GM19455 (cell line): ENCODE data around the gene STIM1.
"Not testable (repeated sequence)": the region's sequence is repeated elsewhere in the genome, so short reads cannot be mapped to it uniquely, and the experiment has no call there.

Experiments
- ATAC-seq: cut with Tn5 transposase; IDR thresholded peaks from one replicate; pipeline ENCODE4 v1.9.1; 2021; ENCODE audit not compliant: unreplicated experiment

Gene STIM1

DNA sequence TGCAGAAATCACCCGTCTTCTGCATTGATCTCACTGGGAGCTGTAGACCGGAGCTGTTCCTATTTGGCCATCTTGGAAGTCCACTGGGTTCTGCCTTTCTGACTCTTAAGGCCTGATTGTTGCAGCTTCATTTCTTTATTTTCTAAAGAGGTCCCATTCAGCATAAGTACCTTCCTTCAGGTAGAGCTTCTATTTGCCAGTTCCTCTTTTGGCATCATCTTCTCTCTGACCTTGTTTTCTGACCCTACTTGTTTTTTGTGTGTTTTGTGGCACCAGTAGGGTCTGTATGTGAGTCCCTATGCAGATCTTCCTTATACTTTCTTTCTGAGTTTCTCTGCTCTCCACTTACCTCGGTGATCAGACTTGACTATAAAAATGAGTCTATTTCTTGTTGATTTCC is 161.7 kb downstream of the STIM1 start:
- no peak for ATAC-seq

DNA sequence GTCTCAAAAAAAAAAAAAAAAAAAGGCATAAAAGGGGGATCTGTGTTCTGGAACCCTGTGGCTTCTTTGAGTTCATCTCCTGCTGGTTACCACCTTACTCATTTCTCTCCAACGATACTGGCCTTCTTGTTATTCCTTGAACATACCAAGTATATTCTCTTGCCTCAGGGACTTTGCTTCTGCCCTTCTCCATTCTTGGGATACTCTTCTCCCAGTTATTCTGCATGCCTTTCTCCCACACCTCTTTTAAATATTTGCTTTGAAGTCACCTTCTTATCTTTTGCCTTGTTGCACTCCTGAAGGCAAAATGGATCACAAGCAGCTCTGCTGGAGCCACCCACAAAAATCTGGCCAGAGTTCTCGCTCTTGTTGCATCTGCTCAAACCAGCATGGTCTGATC is 163.2 kb downstream of the STIM1 start:
- ATAC-seq: no peak

DNA sequence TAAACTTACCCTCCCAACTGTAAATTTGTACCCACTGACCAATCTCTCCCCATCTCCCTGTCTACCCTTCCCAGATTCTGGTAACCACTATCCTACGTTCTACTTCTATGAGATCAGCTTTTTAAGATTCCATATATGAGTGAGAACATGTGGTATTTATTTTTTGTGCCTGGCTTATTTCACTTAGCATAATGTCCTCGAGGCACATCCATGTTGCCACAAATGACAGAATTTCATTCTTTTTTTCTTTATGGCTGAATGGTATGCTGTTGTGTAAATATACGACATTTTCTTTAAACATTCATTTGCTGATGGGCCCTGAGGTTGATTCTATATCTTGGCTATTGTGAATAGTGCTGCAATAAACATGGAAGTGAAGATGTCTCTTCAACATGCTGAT is 164.4 kb downstream of the STIM1 start:
- ATAC-seq: no peak

GRCh38 chr11:4022669-4023068 is 167.2 kb downstream of the STIM1 start:
- ATAC-seq: no peak

DNA sequence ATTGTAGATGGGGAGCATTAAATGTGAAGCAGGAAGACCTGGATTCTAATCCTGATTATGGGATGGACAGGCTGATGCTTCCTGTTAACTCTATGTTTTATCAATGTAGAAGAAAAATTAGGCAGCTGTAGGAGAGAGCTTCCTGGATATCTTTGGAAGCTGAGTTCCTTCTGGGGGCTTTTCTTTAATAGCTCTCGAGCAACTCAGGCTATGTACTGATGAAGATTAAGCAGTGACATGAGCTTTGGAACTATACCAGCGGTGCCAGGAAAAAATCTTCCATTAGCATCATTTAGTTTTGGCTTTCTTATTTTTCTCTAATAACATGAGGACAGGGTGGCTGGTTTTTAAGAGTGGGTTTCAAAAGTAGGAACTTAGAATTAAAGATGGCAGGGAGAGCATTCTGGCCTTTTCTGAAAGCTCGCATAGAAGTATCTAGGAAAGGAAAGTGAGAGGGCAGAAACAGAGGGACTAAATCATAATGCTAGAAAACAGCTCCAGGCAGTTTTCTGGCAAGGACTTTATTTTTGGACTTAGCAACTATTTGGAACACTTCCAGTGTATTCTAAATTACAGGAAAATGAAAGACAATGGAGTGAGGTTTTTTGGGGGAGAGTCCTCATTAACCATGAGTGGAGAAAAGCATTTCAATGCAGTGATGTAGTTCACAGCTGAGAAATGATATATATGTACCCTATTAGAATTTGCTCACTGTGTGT is 169.9 kb downstream of the STIM1 start:
- no peak for ATAC-seq

GRCh38 chr11:4025967-4026324 is 170.5 kb downstream of the STIM1 start:
- ATAC-seq: no peak

GRCh38 chr11:4026389-4026788 is 170.9 kb downstream of the STIM1 start:
- ATAC-seq: no peak

GRCh38 chr11:4027746-4028145 is 172.3 kb downstream of the STIM1 start:
- no peak for ATAC-seq

DNA sequence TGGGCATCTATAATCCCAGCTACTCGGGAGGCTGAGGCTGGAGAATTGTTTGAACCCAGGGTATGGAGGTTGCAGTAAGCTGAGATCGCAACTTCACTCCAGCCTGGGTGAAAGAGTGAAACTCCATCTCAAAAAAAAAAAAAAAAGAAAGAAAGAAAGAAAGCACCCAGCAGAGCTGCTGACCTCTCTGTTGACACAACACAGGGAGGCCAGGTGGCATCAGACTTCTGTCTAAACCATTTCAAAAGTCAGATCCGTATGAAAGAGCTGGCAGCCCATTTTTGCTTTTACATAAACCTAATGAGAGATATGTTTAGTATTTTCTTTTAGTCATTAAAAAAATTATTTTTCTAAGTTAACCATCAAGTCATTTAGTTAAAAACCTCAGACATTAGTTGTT is 174.7 kb downstream of the STIM1 start:
- no peak for ATAC-seq

- ATAC-seq: no peak
These were observed 176.6 kb downstream of the STIM1 start for GRCh38 chr11:4032097-4032496.

GRCh38 chr11:4035985-4036384 is 180.5 kb downstream of the STIM1 start:
- no peak for ATAC-seq

DNA sequence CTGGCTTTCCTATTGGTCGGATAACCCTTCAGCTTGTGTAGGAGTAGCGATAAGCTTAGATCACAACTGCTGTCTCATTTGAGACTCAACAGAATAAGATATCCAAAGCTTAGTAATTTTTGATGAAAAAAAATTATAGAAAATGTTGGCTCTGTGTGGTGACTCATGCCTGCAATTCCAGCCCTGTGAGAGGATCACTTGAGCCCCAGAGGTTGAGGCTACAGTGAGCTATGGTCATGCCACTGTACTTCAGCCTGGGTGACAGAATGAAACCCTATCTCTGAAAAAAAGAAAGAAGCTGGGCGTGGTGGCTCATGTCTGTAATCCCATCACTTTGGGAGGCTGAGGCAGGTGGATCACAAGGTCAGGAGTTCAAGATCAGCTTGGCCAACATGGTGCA is 183.5 kb downstream of the STIM1 start:
- ATAC-seq: no peak

GRCh38 chr11:4040461-4040860 is 185.0 kb downstream of the STIM1 start:
- ATAC-seq: no peak

- ATAC-seq: no peak
These were observed 186.4 kb downstream of the STIM1 start for GRCh38 chr11:4041731-4042391.

DNA sequence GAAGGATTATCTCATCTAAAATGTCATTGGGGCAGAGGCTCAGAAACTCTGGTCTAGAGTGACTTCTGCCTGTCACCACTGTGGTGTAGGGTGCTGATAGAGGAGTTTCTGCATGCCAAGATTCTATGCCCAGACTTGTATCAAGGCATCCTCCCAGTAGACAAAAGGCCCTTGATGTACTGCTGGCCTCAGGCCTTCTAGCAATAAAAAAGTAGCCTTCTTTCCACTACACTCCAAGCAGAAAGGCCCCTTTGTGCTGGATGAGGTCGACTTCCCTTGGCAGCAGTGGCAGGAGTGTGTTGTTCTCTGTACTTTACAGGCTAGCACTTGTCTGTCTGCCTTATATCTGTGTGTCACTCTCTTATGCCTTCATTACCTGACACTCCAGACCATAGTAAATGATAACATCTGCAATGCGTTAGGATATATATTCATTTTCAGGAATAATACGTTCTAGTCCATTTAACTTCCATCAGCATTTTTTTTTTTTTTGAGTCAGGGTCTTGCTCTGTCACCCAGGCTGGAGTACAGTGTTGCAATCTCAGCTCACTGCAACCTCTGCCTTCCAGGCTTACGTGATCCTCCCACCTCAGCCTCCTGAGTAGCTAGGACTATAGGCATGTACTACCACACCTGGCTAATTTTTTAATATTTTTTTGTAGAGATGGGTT is 189.6 kb downstream of the STIM1 start:
- ATAC-seq: no peak

GRCh38 chr11:4048340-4048739 is 192.9 kb downstream of the STIM1 start:
- ATAC-seq: no peak

GRCh38 chr11:4049006-4049405 is 193.5 kb downstream of the STIM1 start:
- ATAC-seq: no peak

DNA sequence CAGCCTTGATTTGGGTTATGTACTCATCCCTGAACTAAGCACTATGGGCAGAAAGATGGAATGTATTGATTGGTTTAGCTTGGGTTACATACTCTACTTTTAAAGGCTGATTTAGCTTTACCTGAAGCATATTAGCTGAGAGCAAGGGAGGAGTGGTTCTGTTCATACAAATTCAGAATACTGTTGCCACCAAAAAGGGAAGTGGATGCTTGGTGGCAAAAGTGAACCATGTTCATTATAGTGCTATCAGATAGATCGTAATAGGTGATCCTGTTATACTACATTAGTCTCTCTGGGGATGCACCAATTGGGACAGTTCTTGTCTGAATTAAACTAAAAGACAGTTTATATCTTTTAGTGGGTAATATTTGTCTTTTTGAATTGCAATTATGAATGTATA is 194.7 kb downstream of the STIM1 start:
- ATAC-seq: no peak

DNA sequence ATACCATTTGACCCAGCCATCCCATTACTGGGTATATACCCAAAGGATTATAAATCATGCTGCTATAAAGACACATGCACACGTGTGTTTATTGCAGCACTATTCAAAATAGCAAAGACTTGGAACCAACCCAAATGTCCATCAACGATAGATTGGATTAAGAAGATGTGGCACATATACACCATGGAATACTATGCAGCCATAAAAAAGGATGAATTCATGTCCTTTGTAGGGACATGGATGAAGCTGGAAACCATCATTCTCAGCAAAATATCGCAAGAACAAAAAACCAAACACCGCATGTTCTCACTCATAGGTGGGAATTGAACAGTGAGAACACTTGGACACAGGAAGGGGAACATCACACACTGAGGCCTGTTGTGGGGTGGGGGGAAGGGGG is 197.7 kb downstream of the STIM1 start:
- not testable (repeated sequence) for ATAC-seq

DNA sequence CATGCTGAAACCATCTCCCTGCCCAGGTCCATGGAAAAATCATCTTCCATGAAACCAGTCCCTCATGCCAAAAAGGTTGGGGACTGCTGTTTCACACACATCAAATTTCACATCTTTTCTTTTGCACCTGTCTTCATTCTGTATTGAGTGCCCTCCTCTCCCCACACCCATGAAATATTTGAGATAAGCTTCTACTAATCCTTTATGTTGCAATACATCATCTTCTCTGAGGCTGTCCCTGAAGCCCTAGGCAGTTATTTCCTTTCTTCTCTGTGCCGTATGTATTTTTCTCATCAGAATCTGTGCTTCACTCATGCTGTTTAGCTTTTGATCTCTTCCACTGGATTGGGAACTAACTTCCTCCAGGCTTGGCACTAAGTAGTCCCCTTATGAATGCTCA is 199.2 kb downstream of the STIM1 start:
- ATAC-seq: no peak

- ATAC-seq: no peak
These were observed 204.0 kb downstream of the STIM1 start for GRCh38 chr11:4059424-4059823.

GRCh38 chr11:4060182-4060923 is 204.9 kb downstream of the STIM1 start:
- no peak for ATAC-seq
